Smooth muscle cell (in vitro differentiated cells): ENCODE measurements around the gene IVL. TPM values are rescaled to one million over a fixed set of nuclear protein-coding genes. Genes with fewer than 3 reads are reported as not detected.

Experiments used
- DNase-seq: peaks from one replicate; lab custom pipeline; 2025; ENCODE audit not compliant: unreplicated experiment; lab: John Stamatoyannopoulos, UW
- H2AFZ ChIP-seq: fragments of 200-600 bp; sonication (generic); 2 replicates; pipeline ENCODE4 v1.6.0; 2016; ENCODE audit warnings: antibody characterized with exemption, low read depth, mild to moderate bottlenecking
- H3F3A ChIP-seq: fragments of 200-600 bp; sonication (generic); 2 replicates; pipeline ENCODE4 v1.6.0; 2017; ENCODE audit warnings: antibody characterized with exemption, low read depth
- H3K27ac ChIP-seq: fragments of 200-600 bp; sonication (generic); 2 replicates; pipeline ENCODE4 v1.5.1; 2016; ENCODE audit warnings: low read depth, mild to moderate bottlenecking
- H3K27me3 ChIP-seq: fragments of 200-600 bp; sonication (generic); 2 replicates; pipeline ENCODE4 v1.6.1; 2016; ENCODE audit warnings: low read depth, mild to moderate bottlenecking
- H3K36me3 ChIP-seq: fragments of 200-600 bp; sonication (generic); 2 replicates; pipeline ENCODE4 v1.5.1; 2016; ENCODE audit warnings: low read depth
- H3K4me1 ChIP-seq: fragments of 200-600 bp; sonication (generic); 2 replicates; pipeline ENCODE4 v1.5.1; 2016; ENCODE audit warnings: low read depth
- H3K4me2 ChIP-seq: fragments of 200-600 bp; sonication (generic); 2 replicates; pipeline ENCODE4 v1.6.0; 2016; ENCODE audit warnings: mild to moderate bottlenecking
- H3K4me3 ChIP-seq: fragments of 200-600 bp; sonication (generic); 2 replicates; pipeline ENCODE4 v1.5.1; 2016; ENCODE audit warnings: mild to moderate bottlenecking
- H3K79me2 ChIP-seq: fragments of 200-600 bp; sonication (generic); 2 replicates; pipeline ENCODE4 v1.6.0; 2016; ENCODE audit warnings: low read depth, mild to moderate bottlenecking
- H3K9ac ChIP-seq: fragments of 200-600 bp; sonication (generic); 2 replicates; pipeline ENCODE4 v1.6.0; 2016; ENCODE audit warnings: low read depth
- H3K9me3 ChIP-seq: fragments of 200-600 bp; sonication (generic); replicated peaks from 2 replicates; pipeline ENCODE4 v1.5.1; 2016; ENCODE audit warnings: low read depth
- H4K20me1 ChIP-seq: fragments of 200-600 bp; sonication (generic); 2 replicates; pipeline ENCODE4 v1.6.0; 2016; ENCODE audit warnings: low read depth
- WGBS: methylation state at CpG from one replicate; pipeline ENCODE4 v1.1.7; 2016; ENCODE audit warnings: low lambda C conversion rate; 5-methylcytosine and 5-hydroxymethylcytosine counted together
- polyA plus RNA-seq: library from polyadenylated mRNA; unstranded; fragments of >200 nt; fragmentation: Nextera tagmentation; extraction: Ambion mirVana; gene quantifications from 2 replicates; pipeline ENCODE4 v1.2.1, GENCODE V29; 2016
- total RNA-seq: library from RNA; depleted of rRNA; stranded (reverse); fragments of >200 nt; gene quantifications from 2 replicates; pipeline ENCODE4 v1.2.3, GENCODE V29; 2014
- TF ChIP-seq, protein P1 (sequence below): fragments of 200-600 bp; sonication (generic); IDR thresholded peaks from 2 replicates; pipeline ENCODE4 v1.5.1; 2017; ENCODE audit warnings: borderline replicate concordance, mild to moderate bottlenecking, antibody characterized with exemption; ENCODE audit not compliant: insufficient read depth, poor library complexity, severe bottlenecking

Gene IVL
- total and polyA plus RNA-seq, 2 experiments from 2014 or later = 0.47 to 0.67 TPM

DNA sequence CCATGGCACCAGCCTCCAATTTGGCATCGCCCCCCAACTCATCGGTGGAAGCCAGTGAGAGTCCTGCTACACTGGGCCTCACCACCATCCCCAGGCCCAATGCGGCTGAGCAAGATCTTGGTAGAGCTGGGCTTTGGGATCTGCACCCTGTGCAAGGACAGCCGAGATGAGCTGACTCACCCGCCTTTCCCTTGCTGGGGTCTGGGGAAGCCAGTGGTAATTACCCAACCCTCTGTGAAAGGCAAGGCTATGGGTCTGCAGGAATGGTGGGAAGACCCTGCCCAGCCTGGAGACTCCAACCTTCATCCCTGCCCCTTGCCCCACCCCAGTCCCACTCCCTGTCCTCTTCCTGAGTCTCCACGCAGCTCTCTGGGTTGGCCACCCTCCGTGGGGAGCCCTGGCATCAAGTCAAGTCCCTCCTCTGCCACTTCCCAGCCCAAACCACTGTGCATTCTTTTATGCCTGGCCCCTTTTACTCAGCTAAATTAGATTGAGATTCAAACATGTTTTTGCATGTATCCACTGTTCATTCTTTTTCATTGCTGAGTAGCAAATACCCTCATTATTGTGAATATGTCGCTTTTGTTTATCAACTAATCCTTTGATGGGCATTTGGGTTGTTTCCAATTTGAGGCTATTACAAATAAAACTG lies 21.5 kb upstream of the IVL start:
- Histone ChIP-seq H3K36me3 (no peaks in the 10 kb centered on the region), H3K4me2 (no peak overlapping the region), H3K79me2 (no peaks in the 10 kb centered on the region), H3K4me3 (no peak overlapping the region), H3K9me3 (no peaks in the 10 kb centered on the region), H3F3A (no peaks in the 10 kb centered on the region), H3K27me3 (no peaks in the 10 kb centered on the region), H3K27ac (no peak overlapping the region), H3K4me1 (no peaks in the 10 kb centered on the region), H4K20me1 (no peaks in the 10 kb centered on the region), H2AFZ (no peak overlapping the region), H3K9ac (no peak overlapping the region)
- WGBS = 58% methylated on average over 8 of the region's 8 CpGs
- TF ChIP-seq, protein P1, sequence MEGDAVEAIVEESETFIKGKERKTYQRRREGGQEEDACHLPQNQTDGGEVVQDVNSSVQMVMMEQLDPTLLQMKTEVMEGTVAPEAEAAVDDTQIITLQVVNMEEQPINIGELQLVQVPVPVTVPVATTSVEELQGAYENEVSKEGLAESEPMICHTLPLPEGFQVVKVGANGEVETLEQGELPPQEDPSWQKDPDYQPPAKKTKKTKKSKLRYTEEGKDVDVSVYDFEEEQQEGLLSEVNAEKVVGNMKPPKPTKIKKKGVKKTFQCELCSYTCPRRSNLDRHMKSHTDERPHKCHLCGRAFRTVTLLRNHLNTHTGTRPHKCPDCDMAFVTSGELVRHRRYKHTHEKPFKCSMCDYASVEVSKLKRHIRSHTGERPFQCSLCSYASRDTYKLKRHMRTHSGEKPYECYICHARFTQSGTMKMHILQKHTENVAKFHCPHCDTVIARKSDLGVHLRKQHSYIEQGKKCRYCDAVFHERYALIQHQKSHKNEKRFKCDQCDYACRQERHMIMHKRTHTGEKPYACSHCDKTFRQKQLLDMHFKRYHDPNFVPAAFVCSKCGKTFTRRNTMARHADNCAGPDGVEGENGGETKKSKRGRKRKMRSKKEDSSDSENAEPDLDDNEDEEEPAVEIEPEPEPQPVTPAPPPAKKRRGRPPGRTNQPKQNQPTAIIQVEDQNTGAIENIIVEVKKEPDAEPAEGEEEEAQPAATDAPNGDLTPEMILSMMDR = no peak
- no peak for DNase-seq

DNA sequence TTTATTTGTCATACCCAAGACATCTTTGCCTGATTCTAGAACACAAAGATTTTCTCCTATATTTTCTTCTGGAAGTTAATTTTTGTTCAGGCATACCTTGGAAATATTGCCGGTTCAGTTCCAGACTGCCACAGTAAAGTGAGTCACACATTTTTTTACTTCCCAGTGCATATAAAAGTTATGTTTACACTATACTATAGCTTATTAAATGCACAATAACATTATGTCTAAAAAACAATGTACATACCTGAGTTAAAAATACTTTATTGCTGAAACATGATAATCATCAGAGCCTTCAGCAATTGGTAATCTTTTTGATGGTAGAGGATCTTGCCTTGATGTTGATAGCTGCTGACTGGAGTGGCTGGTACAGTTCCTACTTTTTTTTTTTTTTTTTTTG lies 20.2 kb upstream of the IVL start:
- WGBS = 93% methylated on average over 1 of the region's 1 CpG

DNA sequence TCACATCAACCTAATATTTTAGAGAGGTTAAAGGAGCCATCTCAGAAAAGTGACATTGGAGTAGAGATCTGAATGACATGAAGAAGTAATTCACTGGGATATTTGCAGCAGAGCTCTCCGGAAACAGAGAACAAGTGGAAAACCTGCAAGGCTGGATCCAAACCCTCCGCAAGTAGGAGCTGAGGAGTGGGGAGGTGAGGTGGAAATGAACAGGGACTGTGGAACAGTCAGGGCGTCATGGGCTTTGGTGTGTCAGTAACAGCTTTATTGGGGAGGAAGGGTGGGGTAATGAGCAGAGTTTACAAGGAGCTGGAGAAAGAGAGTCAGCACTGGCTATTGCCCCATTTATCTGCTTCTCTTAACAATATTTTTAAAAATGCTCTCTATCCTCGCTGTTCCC lies 9.3 kb upstream of the IVL start:
- Histone ChIP-seq H3F3A (no peaks in the 10 kb centered on the region), H3K9ac (no peak overlapping the region), H3K79me2 (no peaks in the 10 kb centered on the region), H4K20me1 (no peaks in the 10 kb centered on the region), H3K4me3 (no peak overlapping the region), H2AFZ (no peak overlapping the region), H3K4me2 (no peak overlapping the region), H3K27me3 (no peaks in the 10 kb centered on the region), H3K4me1 (no peaks in the 10 kb centered on the region), H3K27ac (no peak overlapping the region), H3K36me3 (no peaks in the 10 kb centered on the region), H3K9me3 (peaks cover 2% of the 10 kb centered on the region)
- no peak for DNase-seq
- TF ChIP-seq, protein P1 = no peak
- 54% methylated on average over 4 of the region's 4 CpGs for WGBS

More for the DNA sequence above, 20.2 kb upstream of the IVL start:
- H3F3A ChIP-seq = no peaks in the 10 kb centered on the region
- no peaks in the 10 kb centered on the region for H3K27me3 ChIP-seq
- TF ChIP-seq, protein P1 = no peak
- H3K4me2 ChIP-seq = no peak overlapping the region
- no peaks in the 10 kb centered on the region for H3K9me3 ChIP-seq
- H3K79me2 ChIP-seq = no peaks in the 10 kb centered on the region
- H3K27ac ChIP-seq = no peak overlapping the region
- no peak overlapping the region for H2AFZ ChIP-seq
- no peak overlapping the region for H3K9ac ChIP-seq
- no peaks in the 10 kb centered on the region for H3K36me3 ChIP-seq
- H4K20me1 ChIP-seq = no peaks in the 10 kb centered on the region
- H3K4me3 ChIP-seq = no peak overlapping the region
- no peak for DNase-seq
- no peaks in the 10 kb centered on the region for H3K4me1 ChIP-seq

DNA sequence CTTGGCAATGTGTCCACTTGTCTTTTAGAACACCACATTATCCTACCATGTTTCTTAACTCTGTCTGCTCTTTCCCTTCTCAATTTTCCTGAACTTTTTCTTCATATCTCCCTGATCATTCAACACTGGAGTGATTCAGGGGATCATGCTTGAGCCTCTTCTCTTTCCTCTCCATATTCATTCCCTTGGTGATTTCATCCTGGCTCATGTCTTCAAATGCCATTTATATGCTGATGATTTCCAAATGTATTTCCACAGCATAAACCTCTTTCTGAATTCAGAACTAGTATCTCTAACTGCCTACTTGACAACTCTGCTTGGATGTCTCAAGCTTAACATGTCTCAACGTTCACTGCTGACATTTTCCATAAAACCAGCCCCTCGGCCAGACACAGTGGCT lies 8.5 kb upstream of the IVL start:
- no peak overlapping the region for H3K4me2 ChIP-seq
- H3K27me3 ChIP-seq = no peaks in the 10 kb centered on the region
- H3K9ac ChIP-seq = no peak overlapping the region
- H3K79me2 ChIP-seq = no peaks in the 10 kb centered on the region
- TF ChIP-seq, protein P1 = no peak
- H3K9me3 ChIP-seq = no peaks in the 10 kb centered on the region
- DNase-seq = no peak
- H3K27ac ChIP-seq = no peak overlapping the region
- H3K4me3 ChIP-seq = no peak overlapping the region
- H4K20me1 ChIP-seq = no peaks in the 10 kb centered on the region
- no peaks in the 10 kb centered on the region for H3K4me1 ChIP-seq
- H3K36me3 ChIP-seq = no peaks in the 10 kb centered on the region
- 54% methylated on average over 2 of the region's 2 CpGs for WGBS
- no peak overlapping the region for H2AFZ ChIP-seq
- no peaks in the 10 kb centered on the region for H3F3A ChIP-seq
